Upper lobe of left lung (tissue), 4 donors: ENCODE data around the gene SARS1.

Experiments
- POLR2A ChIP-seq, 4 donors: fragments of 450-650 bp; IDR thresholded peaks; one replicate each; pipeline ENCODE4 v1.5.1; 2016 to 2017; ENCODE audit warnings: antibody characterized with exemption in 4 of 4, mild to moderate bottlenecking in 2 of 4
- TF ChIP-seq, protein P1 (sequence below), 6 experiments: fragments of 450-650 bp in 4 of 6; fragments of 200-600 bp in 2 of 6; sonication (generic) in 2 of 6; IDR thresholded peaks; one replicate each; pipeline ENCODE4 v1.5.1; 2016 to 2019; ENCODE audit warnings: antibody characterized with exemption in 6 of 6

DNA sequence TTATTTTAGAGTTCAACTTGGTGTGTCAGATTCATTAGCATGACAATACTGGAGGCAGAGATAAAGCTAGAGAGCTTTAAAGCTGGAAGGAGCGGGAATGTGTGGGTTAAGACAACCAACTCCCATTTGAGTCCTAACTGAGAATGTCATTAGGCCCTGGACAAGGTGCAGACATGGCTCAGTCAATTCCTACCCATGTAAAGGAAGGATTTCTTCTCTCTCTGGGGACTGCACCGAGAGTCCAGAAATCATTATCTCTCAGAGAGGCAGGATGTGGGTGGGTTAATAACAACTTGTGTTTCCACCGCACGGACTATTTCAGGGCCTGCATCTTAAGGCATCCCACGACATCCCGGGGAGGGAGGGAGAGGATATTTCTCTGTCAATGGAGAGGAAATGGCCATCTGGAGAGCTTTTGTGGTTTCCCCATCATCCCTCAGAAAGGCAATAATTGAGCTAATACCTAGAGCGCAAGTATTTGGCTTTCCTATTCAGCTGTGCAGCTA is 46.7 kb upstream of the SARS1 start:
- TF ChIP-seq POLR2A (IDR thresholded peaks at IDR 0.05): no peak
- TF ChIP-seq, protein P1, sequence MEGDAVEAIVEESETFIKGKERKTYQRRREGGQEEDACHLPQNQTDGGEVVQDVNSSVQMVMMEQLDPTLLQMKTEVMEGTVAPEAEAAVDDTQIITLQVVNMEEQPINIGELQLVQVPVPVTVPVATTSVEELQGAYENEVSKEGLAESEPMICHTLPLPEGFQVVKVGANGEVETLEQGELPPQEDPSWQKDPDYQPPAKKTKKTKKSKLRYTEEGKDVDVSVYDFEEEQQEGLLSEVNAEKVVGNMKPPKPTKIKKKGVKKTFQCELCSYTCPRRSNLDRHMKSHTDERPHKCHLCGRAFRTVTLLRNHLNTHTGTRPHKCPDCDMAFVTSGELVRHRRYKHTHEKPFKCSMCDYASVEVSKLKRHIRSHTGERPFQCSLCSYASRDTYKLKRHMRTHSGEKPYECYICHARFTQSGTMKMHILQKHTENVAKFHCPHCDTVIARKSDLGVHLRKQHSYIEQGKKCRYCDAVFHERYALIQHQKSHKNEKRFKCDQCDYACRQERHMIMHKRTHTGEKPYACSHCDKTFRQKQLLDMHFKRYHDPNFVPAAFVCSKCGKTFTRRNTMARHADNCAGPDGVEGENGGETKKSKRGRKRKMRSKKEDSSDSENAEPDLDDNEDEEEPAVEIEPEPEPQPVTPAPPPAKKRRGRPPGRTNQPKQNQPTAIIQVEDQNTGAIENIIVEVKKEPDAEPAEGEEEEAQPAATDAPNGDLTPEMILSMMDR (IDR thresholded peaks at IDR 0.05): no peak
